ENCODE results near the gene WWOX. TPM values are rescaled to one million over a fixed set of nuclear protein-coding genes. Genes with fewer than 3 reads are reported as not detected.

Gene WWOX
- total RNA-seq, 1 donor from 2014 or later = 15.8 TPM

- no peak for DNase-seq (ENCODE audit: low spot score)
These were observed 713.1 kb downstream of the WWOX start for GRCh38 chr16:78812582-78812981.

- no peak for DNase-seq (ENCODE audit: low spot score)
These were observed 714.3 kb downstream of the WWOX start for GRCh38 chr16:78813661-78814311.

GRCh38 chr16:78815713-78816112 lies 716.3 kb downstream of the WWOX start:
- no peak for DNase-seq (ENCODE audit: low spot score)

GRCh38 chr16:78816499-78817195 lies 717.2 kb downstream of the WWOX start:
- DNase-seq (ENCODE audit: low spot score) = no peak

- DNase-seq (ENCODE audit: low spot score) = no peak
These were observed 717.8 kb downstream of the WWOX start for GRCh38 chr16:78817200-78817739.

GRCh38 chr16:78821335-78821734 lies 721.9 kb downstream of the WWOX start:
- DNase-seq (ENCODE audit: low spot score) = no peak

GRCh38 chr16:78822509-78822908 lies 723.1 kb downstream of the WWOX start:
- no peak for DNase-seq (ENCODE audit: low spot score)

GRCh38 chr16:78823027-78823426 lies 723.6 kb downstream of the WWOX start:
- DNase-seq (ENCODE audit: low spot score) = no peak

GRCh38 chr16:78829280-78829679 lies 729.8 kb downstream of the WWOX start:
- no peak for DNase-seq (ENCODE audit: low spot score)

- DNase-seq (ENCODE audit: low spot score) = no peak
These were observed 731.1 kb downstream of the WWOX start for GRCh38 chr16:78830599-78830998.

GRCh38 chr16:78832100-78832499 lies 732.6 kb downstream of the WWOX start:
- DNase-seq (ENCODE audit: low spot score) = no peak

GRCh38 chr16:78836802-78837491 lies 737.5 kb downstream of the WWOX start:
- no peak for DNase-seq (ENCODE audit: low spot score)

GRCh38 chr16:78837706-78838105 lies 738.3 kb downstream of the WWOX start:
- DNase-seq (ENCODE audit: low spot score) = no peak

GRCh38 chr16:78838276-78838675 lies 738.8 kb downstream of the WWOX start:
- no peak for DNase-seq (ENCODE audit: low spot score)

GRCh38 chr16:78842950-78843349 lies 743.5 kb downstream of the WWOX start:
- DNase-seq (ENCODE audit: low spot score) = no peak

- no peak for DNase-seq (ENCODE audit: low spot score)
These were observed 744.5 kb downstream of the WWOX start for GRCh38 chr16:78843978-78844377.

GRCh38 chr16:78844682-78845081 lies 745.2 kb downstream of the WWOX start:
- DNase-seq (ENCODE audit: low spot score) = no peak

- DNase-seq (ENCODE audit: low spot score) = no peak
These were observed 751.8 kb downstream of the WWOX start for GRCh38 chr16:78851266-78851665.

- DNase-seq (ENCODE audit: low spot score) = no peak
These were observed 752.7 kb downstream of the WWOX start for GRCh38 chr16:78852081-78852635.

GRCh38 chr16:78862022-78862421 lies 762.6 kb downstream of the WWOX start:
- no peak for DNase-seq (ENCODE audit: low spot score)

GRCh38 chr16:78866521-78866920 lies 767.1 kb downstream of the WWOX start:
- no peak for DNase-seq (ENCODE audit: low spot score)

- DNase-seq (ENCODE audit: low spot score) = no peak
These were observed 770.0 kb downstream of the WWOX start for GRCh38 chr16:78869492-78869891.

Measured in mesenteric fat pad (tissue), 1 donor.